Mesendoderm (in vitro differentiated cells): ENCODE measurements around the gene NLRC5.
"Not testable (repeated sequence)": the region's sequence is repeated elsewhere in the genome, so short reads cannot be mapped to it uniquely, and the experiment has no call there.

ENCODE experiments used
- DNase-seq: peaks from one replicate; pipeline ENCODE4 v3.0.0; 2013
- H2AK5ac ChIP-seq: 2 replicates; pipeline ENCODE4 v1.6.1; 2013; ENCODE audit warnings: low read length, inconsistent platforms
- H2BK120ac ChIP-seq: 2 replicates; pipeline ENCODE4 v1.6.1; 2013; ENCODE audit warnings: low read depth, mild to moderate bottlenecking, low read length, moderate library complexity, mixed read lengths
- H2BK15ac ChIP-seq: replicated peaks from 2 replicates; pipeline ENCODE4 v1.6.1; 2013; ENCODE audit warnings: low read depth, mild to moderate bottlenecking, moderate library complexity
- H2BK5ac ChIP-seq: 2 replicates; pipeline ENCODE4 v1.6.1; 2013; ENCODE audit warnings: low read length, inconsistent platforms
- H3K18ac ChIP-seq: 2 replicates; pipeline ENCODE4 v1.6.1; 2013; ENCODE audit warnings: mild to moderate bottlenecking, low read length, mixed read lengths
- H3K23ac ChIP-seq: one replicate; pipeline ENCODE4 v1.6.1; 2013; ENCODE audit warnings: low read length
- H3K27ac ChIP-seq: 2 replicates; pipeline ENCODE4 v1.5.1; 2013; ENCODE audit warnings: low read depth, mild to moderate bottlenecking, inconsistent platforms, low read length, moderate library complexity
- H3K27me3 ChIP-seq: 2 replicates; pipeline ENCODE4 v1.6.1; 2013; ENCODE audit warnings: low read length, control low read depth, mild to moderate bottlenecking, inconsistent platforms; ENCODE audit not compliant: insufficient read depth, poor library complexity
- H3K36me3 ChIP-seq: 2 replicates; pipeline ENCODE4 v1.6.1; 2013; ENCODE audit warnings: low read length, inconsistent platforms; ENCODE audit not compliant: control insufficient read depth, insufficient read depth
- H3K4ac ChIP-seq: one replicate; pipeline ENCODE4 v1.6.1; 2013; ENCODE audit warnings: low read depth, mild to moderate bottlenecking, low read length, moderate library complexity
- H3K4me1 ChIP-seq: 2 replicates; pipeline ENCODE4 v1.6.1; 2013; ENCODE audit warnings: low read depth, low read length, inconsistent platforms; ENCODE audit not compliant: control insufficient read depth
- H3K4me2 ChIP-seq: 2 replicates; pipeline ENCODE4 v1.6.1; 2013; ENCODE audit warnings: low read length
- H3K4me3 ChIP-seq: 2 replicates; pipeline ENCODE4 v1.5.1; 2013; ENCODE audit warnings: mild to moderate bottlenecking, low read length
- H3K56ac ChIP-seq: one replicate; pipeline ENCODE4 v1.6.1; 2013; ENCODE audit warnings: low read length
- H3K79me1 ChIP-seq: 2 replicates; pipeline ENCODE4 v1.6.1; 2013; ENCODE audit warnings: low read length, inconsistent platforms
- H3K79me2 ChIP-seq: 2 replicates; pipeline ENCODE4 v1.6.1; 2013; ENCODE audit warnings: mild to moderate bottlenecking, low read length; ENCODE audit not compliant: control insufficient read depth, insufficient read depth
- H3K9ac ChIP-seq: 2 replicates; pipeline ENCODE4 v1.6.1; 2013; ENCODE audit warnings: low read length, inconsistent platforms
- H4K5ac ChIP-seq: one replicate; pipeline ENCODE4 v1.6.1; 2013; ENCODE audit warnings: low read length
- H4K8ac ChIP-seq: one replicate; pipeline ENCODE4 v1.6.1; 2013; ENCODE audit warnings: low read depth, mild to moderate bottlenecking, control low read depth, low read length, moderate library complexity
- WGBS: extraction: QIAGEN DNeasy Blood & Tissue Kit; methylation state at CpG from one replicate; pipeline ENCODE4 v1.1.7; 2013; ENCODE audit warnings: low lambda C conversion rate, missing lambda C conversion rate; ENCODE audit not compliant: insufficient coverage; ENCODE audit errors: extremely low coverage; 5-methylcytosine and 5-hydroxymethylcytosine counted together

Gene NLRC5

DNA sequence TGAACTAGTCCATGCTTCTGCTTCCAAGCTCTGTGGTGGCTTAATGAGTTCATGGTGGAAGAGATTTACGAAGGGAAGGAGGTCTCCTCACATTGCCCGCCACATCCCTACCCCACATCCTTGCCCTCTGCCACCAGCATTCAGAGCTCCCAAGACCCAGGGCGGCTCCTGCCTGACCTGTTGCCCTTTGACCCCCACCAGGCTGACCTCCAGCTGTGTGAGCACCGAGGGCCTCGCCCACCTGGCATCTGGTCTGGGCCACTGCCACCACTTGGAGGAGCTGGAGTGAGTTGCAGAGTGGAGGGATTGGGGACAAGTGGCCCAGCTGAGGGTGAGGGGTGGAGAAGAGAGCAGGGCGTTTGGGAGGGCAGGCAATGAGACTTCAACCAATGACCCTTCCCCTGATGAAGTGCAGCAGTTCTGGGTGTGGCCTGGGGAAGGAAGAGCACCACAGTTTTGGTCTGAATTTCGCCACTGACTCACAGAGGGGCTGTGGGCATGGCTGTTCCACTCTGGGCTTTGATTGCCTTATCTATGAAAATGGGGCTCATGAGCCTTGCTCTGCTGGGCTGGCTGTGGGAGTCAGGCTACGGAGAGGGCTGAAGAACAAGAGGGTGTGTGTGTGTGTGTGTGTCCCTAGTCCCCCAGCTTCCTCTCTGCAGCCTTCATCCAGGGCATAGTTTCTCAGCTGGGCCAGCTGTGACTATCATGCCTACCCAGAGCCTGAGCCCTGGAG lies 80.4 kb downstream of the NLRC5 start:
- no peak overlapping the region for H3K18ac ChIP-seq
- no CpG with 5 or more reads among the region's 8 CpGs for WGBS
- H3K4me2 ChIP-seq: no peak overlapping the region
- no peaks in the 10 kb centered on the region for H3K4me1 ChIP-seq
- H3K4ac ChIP-seq: no peak overlapping the region
- no peaks in the 10 kb centered on the region for H3K27me3 ChIP-seq
- H2AK5ac ChIP-seq: no peak overlapping the region
- H2BK15ac ChIP-seq: no peak overlapping the region
- no peak overlapping the region for H3K9ac ChIP-seq
- H4K5ac ChIP-seq: no peak overlapping the region
- no peak overlapping the region for H3K56ac ChIP-seq
- H3K27ac ChIP-seq: no peak overlapping the region
- H3K79me2 ChIP-seq: no peaks in the 10 kb centered on the region
- H3K36me3 ChIP-seq: no peaks in the 10 kb centered on the region
- H2BK5ac ChIP-seq: no peak overlapping the region
- no peak overlapping the region for H3K4me3 ChIP-seq
- no peak for DNase-seq
- H3K23ac ChIP-seq: no peak overlapping the region
- H3K79me1 ChIP-seq: no peaks in the 10 kb centered on the region
- no peak overlapping the region for H2BK120ac ChIP-seq
- H4K8ac ChIP-seq: no peak overlapping the region

GRCh38 chr16:57070424-57070823 lies 81.1 kb downstream of the NLRC5 start:
- H2BK15ac ChIP-seq: no peak overlapping the region
- no CpG with 5 or more reads among the region's 2 CpGs for WGBS
- no peak overlapping the region for H3K9ac ChIP-seq
- no peak overlapping the region for H3K4ac ChIP-seq
- no peak for DNase-seq
- no peak overlapping the region for H2AK5ac ChIP-seq
- H3K36me3 ChIP-seq: no peaks in the 10 kb centered on the region
- no peak overlapping the region for H4K8ac ChIP-seq
- no peaks in the 10 kb centered on the region for H3K4me1 ChIP-seq
- no peak overlapping the region for H3K56ac ChIP-seq
- no peak overlapping the region for H3K18ac ChIP-seq
- no peaks in the 10 kb centered on the region for H3K27me3 ChIP-seq
- H2BK120ac ChIP-seq: no peak overlapping the region
- no peak overlapping the region for H3K27ac ChIP-seq
- no peak overlapping the region for H4K5ac ChIP-seq
- H3K23ac ChIP-seq: no peak overlapping the region
- no peak overlapping the region for H2BK5ac ChIP-seq
- H3K4me2 ChIP-seq: no peak overlapping the region
- no peaks in the 10 kb centered on the region for H3K79me1 ChIP-seq
- H3K79me2 ChIP-seq: no peaks in the 10 kb centered on the region
- H3K4me3 ChIP-seq: no peak overlapping the region

DNA sequence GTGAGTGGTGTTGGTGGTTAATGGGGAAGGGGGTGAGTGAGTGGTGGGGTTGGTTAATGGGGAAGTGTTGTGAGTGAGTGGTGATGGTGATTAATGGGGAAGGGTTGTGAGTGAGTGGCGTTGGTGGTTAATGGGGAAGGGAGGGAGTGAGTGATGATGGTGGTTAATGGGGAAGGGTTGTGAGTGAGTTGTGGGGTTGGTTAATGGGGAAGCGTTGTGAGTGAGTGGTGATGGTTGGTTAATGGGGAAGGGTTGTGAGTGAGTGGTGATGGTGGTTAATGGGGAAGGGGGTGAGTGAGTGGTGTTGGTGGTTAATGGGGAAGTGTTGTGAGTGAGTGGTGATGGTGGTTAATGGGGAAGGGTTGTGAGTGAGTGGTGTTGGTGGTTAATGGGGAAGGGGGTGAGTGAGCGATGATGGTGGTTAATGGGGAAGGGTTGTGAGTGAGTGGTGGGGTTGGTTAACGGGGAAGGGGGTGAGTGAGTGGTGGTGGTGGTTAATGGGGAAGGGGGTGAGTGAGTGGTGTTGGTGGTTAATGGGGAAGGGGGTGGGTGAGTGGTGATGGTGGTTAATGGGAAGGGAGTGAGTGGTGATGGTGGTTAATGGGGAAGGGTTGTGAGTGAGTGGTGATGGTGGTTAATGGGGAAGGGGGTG lies 81.8 kb downstream of the NLRC5 start:
- not testable (repeated sequence) for H4K8ac ChIP-seq, H3K27me3 ChIP-seq, H3K27ac ChIP-seq, H3K4me3 ChIP-seq, H2BK5ac ChIP-seq, H2BK120ac ChIP-seq, H3K4me2 ChIP-seq, H3K56ac ChIP-seq, DNase-seq, H3K9ac ChIP-seq, H3K23ac ChIP-seq, H3K79me2 ChIP-seq, H4K5ac ChIP-seq, H2BK15ac ChIP-seq, H3K36me3 ChIP-seq, H2AK5ac ChIP-seq, H3K4ac ChIP-seq, H3K79me1 ChIP-seq, H3K18ac ChIP-seq, H3K4me1 ChIP-seq
- WGBS: 100% methylated on average over 3 of the region's 4 CpGs

DNA sequence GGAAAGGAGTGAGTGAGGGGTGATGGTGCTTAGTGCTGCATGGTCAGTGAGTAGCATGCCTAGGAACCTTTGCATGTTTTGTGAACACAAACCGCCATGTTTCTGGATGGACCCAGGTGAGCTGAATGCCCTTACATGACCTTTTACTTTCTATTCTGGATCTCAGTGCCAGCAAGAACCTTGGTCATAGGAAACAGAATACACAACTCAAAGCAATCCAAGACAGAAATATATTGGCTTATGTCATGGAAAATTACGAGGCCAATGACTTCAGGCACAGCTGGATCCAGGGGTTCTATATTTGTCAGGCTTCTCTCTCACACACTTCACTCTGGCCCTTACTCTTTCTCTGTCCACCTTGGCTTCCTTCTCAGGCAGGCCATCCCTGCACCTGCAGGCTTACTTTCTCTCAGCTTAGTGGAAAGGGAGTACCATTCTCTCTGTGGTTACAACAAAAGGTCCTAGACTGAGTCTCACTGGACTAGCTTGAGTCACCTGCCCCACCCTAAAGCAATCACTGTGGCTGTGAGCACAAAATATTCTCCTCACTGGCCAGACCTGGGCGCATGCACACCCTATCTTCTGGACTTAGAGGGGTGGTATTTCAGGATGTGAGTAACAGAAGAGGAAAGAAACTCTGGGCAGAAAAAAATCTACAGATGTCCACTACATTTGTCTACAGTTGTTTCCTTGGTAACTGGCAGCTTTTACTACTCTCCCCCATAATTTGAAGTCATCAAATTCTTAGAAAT lies 82.7 kb downstream of the NLRC5 start:
- no peak overlapping the region for H3K27ac ChIP-seq
- no peak overlapping the region for H3K23ac ChIP-seq
- no peak overlapping the region for H2BK5ac ChIP-seq
- H3K9ac ChIP-seq: no peak overlapping the region
- H3K56ac ChIP-seq: no peak overlapping the region
- no peak overlapping the region for H2AK5ac ChIP-seq
- no peaks in the 10 kb centered on the region for H3K79me2 ChIP-seq
- no peak overlapping the region for H4K5ac ChIP-seq
- no CpG with 5 or more reads among the region's 3 CpGs for WGBS
- H3K4ac ChIP-seq: no peak overlapping the region
- H3K4me2 ChIP-seq: no peak overlapping the region
- no peak overlapping the region for H3K4me3 ChIP-seq
- no peak for DNase-seq
- no peaks in the 10 kb centered on the region for H3K36me3 ChIP-seq
- H4K8ac ChIP-seq: no peak overlapping the region
- no peaks in the 10 kb centered on the region for H3K79me1 ChIP-seq
- no peak overlapping the region for H3K18ac ChIP-seq
- H3K27me3 ChIP-seq: no peaks in the 10 kb centered on the region
- H2BK120ac ChIP-seq: no peak overlapping the region
- no peaks in the 10 kb centered on the region for H3K4me1 ChIP-seq
- H2BK15ac ChIP-seq: no peak overlapping the region

- Histone ChIP-seq H3K4me2 (no peak overlapping the region), H3K36me3 (no peaks in the 10 kb centered on the region), H3K56ac (no peak overlapping the region), H3K4ac (no peak overlapping the region), H2BK15ac (no peak overlapping the region), H3K9ac (no peak overlapping the region), H3K79me2 (no peaks in the 10 kb centered on the region), H2AK5ac (no peak overlapping the region), H2BK120ac (no peak overlapping the region), H3K4me1 (no peaks in the 10 kb centered on the region), H3K27me3 (no peaks in the 10 kb centered on the region), H3K18ac (no peak overlapping the region), H3K4me3 (no peak overlapping the region), H3K27ac (no peak overlapping the region), H4K8ac (no peak overlapping the region), H3K23ac (no peak overlapping the region), H3K79me1 (no peaks in the 10 kb centered on the region), H4K5ac (no peak overlapping the region), H2BK5ac (no peak overlapping the region)
- WGBS: no CpG with 5 or more reads among the region's 8 CpGs
- DNase-seq: no peak
These were observed 83.4 kb downstream of the NLRC5 start for GRCh38 chr16:57072616-57073275.
